HG03354 (cell line): ENCODE results near the gene CACNA1I.

ENCODE experiments used
- ATAC-seq: cut with Tn5 transposase; IDR thresholded peaks from one replicate; pipeline ENCODE4 v1.9.1; 2021; ENCODE audit warnings: mild to moderate bottlenecking; ENCODE audit not compliant: unreplicated experiment, poor library complexity, severe bottlenecking

Gene CACNA1I

GRCh38 chr22:39534591-39535356, 35.8 kb upstream of the CACNA1I start:
- no peak for ATAC-seq

- ATAC-seq, result no peak
Measured at GRCh38 chr22:39535357-39535725, 35.2 kb upstream of the CACNA1I start.

- ATAC-seq, result no peak
Measured at GRCh38 chr22:39535831-39536449, 34.6 kb upstream of the CACNA1I start.

- ATAC-seq, result no peak
Measured at GRCh38 chr22:39536711-39537110, 33.8 kb upstream of the CACNA1I start.

GRCh38 chr22:39537975-39538374, 32.6 kb upstream of the CACNA1I start:
- ATAC-seq, result no peak

GRCh38 chr22:39543095-39543494, 27.5 kb upstream of the CACNA1I start:
- ATAC-seq, result no peak

- no peak for ATAC-seq
Measured at GRCh38 chr22:39545386-39546365, 24.9 kb upstream of the CACNA1I start.

- ATAC-seq, result no peak
Measured at GRCh38 chr22:39546889-39547586, 23.5 kb upstream of the CACNA1I start.

GRCh38 chr22:39547587-39547947, 23.0 kb upstream of the CACNA1I start:
- ATAC-seq, result no peak

- ATAC-seq, result no peak
Measured at GRCh38 chr22:39553429-39553828, 17.1 kb upstream of the CACNA1I start.

GRCh38 chr22:39554151-39554550, 16.4 kb upstream of the CACNA1I start:
- ATAC-seq, result no peak

GRCh38 chr22:39556970-39557841, 13.3 kb upstream of the CACNA1I start:
- no peak for ATAC-seq

GRCh38 chr22:39558254-39558727, 12.3 kb upstream of the CACNA1I start:
- ATAC-seq, result no peak

- no peak for ATAC-seq
Measured at GRCh38 chr22:39558950-39559349, 11.6 kb upstream of the CACNA1I start.

GRCh38 chr22:39559456-39560105, 11.0 kb upstream of the CACNA1I start:
- no peak for ATAC-seq

GRCh38 chr22:39560127-39560526, 10.4 kb upstream of the CACNA1I start:
- no peak for ATAC-seq

GRCh38 chr22:39562839-39563489, 7.6 kb upstream of the CACNA1I start:
- no peak for ATAC-seq
